WTC11 (cell line): ENCODE measurements around the gene TMEM150B. TPM values are rescaled to one million over a fixed set of nuclear protein-coding genes. Genes with fewer than 3 reads are reported as not detected.

Experiments used
- ATAC-seq: fragments of 200-7000 bp; cut with Tn5 transposase; 2 replicates; pipeline ENCODE4 v1.10.0; 2021; ENCODE audit warnings: mild to moderate bottlenecking, moderate library complexity
- CTCF ChIA-PET: fragments of 300-600 bp; sonication (Branson Sonifier 250); formaldehyde crosslinking; loops from one replicate; lab custom pipeline; 2021; ENCODE audit warnings: antibody characterized with exemption; lab: Charles Lee
- POLR2A ChIA-PET: fragments of 350-600 bp; sonication (Branson Sonifier 250); formaldehyde crosslinking; loops from one replicate; lab custom pipeline; 2021; ENCODE audit warnings: antibody characterized with exemption; lab: Charles Lee
- DNase-seq: peaks from one replicate; pipeline ENCODE4 v3.0.0; 2021; ENCODE audit warnings: low spot score
- H3K27ac Mint-ChIP-seq: 2 replicates; pipeline ENCODE4 v1.8.0; 2021; ENCODE audit warnings: mixed read lengths
- H3K27me3 Mint-ChIP-seq: 2 replicates; pipeline ENCODE4 v1.8.0; 2021; ENCODE audit warnings: low read depth, mild to moderate bottlenecking, moderate library complexity, mixed read lengths
- H3K36me3 Mint-ChIP-seq: 2 replicates; pipeline ENCODE4 v1.8.0; 2021; ENCODE audit warnings: mixed read lengths
- H3K4me1 Mint-ChIP-seq: 2 replicates; pipeline ENCODE4 v1.8.0; 2022; ENCODE audit warnings: mixed read lengths
- H3K4me3 Mint-ChIP-seq: 2 replicates; pipeline ENCODE4 v1.8.0; 2021; ENCODE audit warnings: mild to moderate bottlenecking, moderate library complexity, mixed read lengths
- H3K9me3 Mint-ChIP-seq: 2 replicates; pipeline ENCODE4 v1.8.0; 2021; ENCODE audit warnings: mixed read lengths
- AR ChIP-seq: fragments of 250-450 bp; sonication (Bioruptor Pico); IDR thresholded peaks from 2 replicates; pipeline ENCODE4 v1.9.0; 2021; ENCODE audit warnings: mild to moderate bottlenecking
- CREM ChIP-seq: sonication (generic); formaldehyde crosslinking; IDR thresholded peaks from 2 replicates; pipeline ENCODE4 v1.8.1; 2022; ENCODE audit warnings: mild to moderate bottlenecking, missing genetic modification reagents, moderate library complexity
- EMX1 ChIP-seq: fragments of 250-450 bp; sonication (Bioruptor Pico); IDR thresholded peaks from 2 replicates; pipeline ENCODE4 v1.8.0; 2021; ENCODE audit warnings: mild to moderate bottlenecking
- ETV6 ChIP-seq: sonication (generic); formaldehyde crosslinking; IDR thresholded peaks from 2 replicates; pipeline ENCODE4 v1.8.1; 2022; ENCODE audit warnings: mild to moderate bottlenecking, missing genetic modification reagents
- GABPB1 ChIP-seq: sonication (generic); formaldehyde crosslinking; IDR thresholded peaks from 2 replicates; pipeline ENCODE4 v1.8.1; 2023; ENCODE audit warnings: mild to moderate bottlenecking, missing genetic modification reagents
- GRHL2 ChIP-seq: fragments of 250-450 bp; sonication (Bioruptor Pico); IDR thresholded peaks from 2 replicates; pipeline ENCODE4 v1.8.0; 2022; ENCODE audit warnings: mild to moderate bottlenecking, moderate library complexity; ENCODE audit not compliant: insufficient replicate concordance, severe bottlenecking
- MYBL2 ChIP-seq: sonication (generic); formaldehyde crosslinking; IDR thresholded peaks from 2 replicates; pipeline ENCODE4 v1.8.1; 2023; ENCODE audit warnings: mild to moderate bottlenecking, moderate library complexity, missing genetic modification reagents
- NFYB ChIP-seq: sonication (generic); formaldehyde crosslinking; conservative IDR thresholded peaks from 2 replicates; pipeline ENCODE4 v1.8.0; 2022; ENCODE audit warnings: low read depth, missing genetic modification reagents
- OVOL2 ChIP-seq: fragments of 250-450 bp; sonication (Bioruptor Pico); IDR thresholded peaks from 2 replicates; pipeline ENCODE4 v1.9.0; 2021; ENCODE audit warnings: mild to moderate bottlenecking, borderline replicate concordance
- PREB ChIP-seq: sonication (generic); formaldehyde crosslinking; IDR thresholded peaks from 2 replicates; pipeline ENCODE4 v1.8.1; 2022; ENCODE audit warnings: mild to moderate bottlenecking, missing genetic modification reagents, moderate library complexity, borderline replicate concordance
- RORB ChIP-seq: fragments of 250-450 bp; sonication (Bioruptor Pico); IDR thresholded peaks from 2 replicates; pipeline ENCODE4 v1.9.0; 2021; ENCODE audit warnings: mild to moderate bottlenecking
- SOX15 ChIP-seq: fragments of 250-450 bp; sonication (Bioruptor Pico); IDR thresholded peaks from 2 replicates; pipeline ENCODE4 v1.9.0; 2021; ENCODE audit warnings: mild to moderate bottlenecking
- SP1 ChIP-seq: sonication (generic); formaldehyde crosslinking; conservative IDR thresholded peaks from 2 replicates; pipeline ENCODE4 v1.8.1; 2022; ENCODE audit warnings: missing genetic modification reagents
- TCF7 ChIP-seq: sonication (generic); formaldehyde crosslinking; IDR thresholded peaks from 2 replicates; pipeline ENCODE4 v1.8.0; 2022; ENCODE audit warnings: mild to moderate bottlenecking, low read depth, missing genetic modification reagents, moderate library complexity
- TP53 ChIP-seq: sonication (generic); formaldehyde crosslinking; IDR thresholded peaks from 2 replicates; pipeline ENCODE4 v1.8.1; 2023; ENCODE audit warnings: mild to moderate bottlenecking, missing genetic modification reagents
- USF1 ChIP-seq: sonication (generic); formaldehyde crosslinking; IDR thresholded peaks from 2 replicates; pipeline ENCODE4 v1.8.0; 2022; ENCODE audit warnings: mild to moderate bottlenecking, missing genetic modification reagents
- ZNF232 ChIP-seq: sonication (generic); formaldehyde crosslinking; IDR thresholded peaks from 2 replicates; pipeline ENCODE4 v1.8.0; 2022; ENCODE audit warnings: mild to moderate bottlenecking, missing genetic modification reagents
- ZSCAN18 ChIP-seq: fragments of 250-450 bp; sonication (Bioruptor Pico); IDR thresholded peaks from 2 replicates; pipeline ENCODE4 v2.1.2; 2022; ENCODE audit warnings: mild to moderate bottlenecking, moderate library complexity
- total RNA-seq: library from RNA; stranded (reverse); gene quantifications from 3 replicates; pipeline ENCODE4 v1.2.3, GENCODE V29; 2021
- TF ChIP-seq, protein P1 (sequence below): sonication (generic); formaldehyde crosslinking; IDR thresholded peaks from 2 replicates; pipeline ENCODE4 v1.8.1; 2023; ENCODE audit warnings: mild to moderate bottlenecking, missing genetic modification reagents
- TF ChIP-seq, protein P2 (sequence below): sonication (generic); formaldehyde crosslinking; IDR thresholded peaks from 2 replicates; pipeline ENCODE4 v1.8.0; 2022; ENCODE audit warnings: missing genetic modification reagents
- TF ChIP-seq, protein P3 (sequence below): sonication (generic); formaldehyde crosslinking; IDR thresholded peaks from 2 replicates; pipeline ENCODE4 v1.8.0; 2023; ENCODE audit warnings: missing genetic modification reagents
- TF ChIP-seq, protein P4 (sequence below): sonication (generic); formaldehyde crosslinking; IDR thresholded peaks from 2 replicates; pipeline ENCODE4 v1.8.1; 2022; ENCODE audit warnings: mild to moderate bottlenecking, moderate library complexity, missing genetic modification reagents
- TF ChIP-seq, protein P5 (sequence below): sonication (generic); formaldehyde crosslinking; IDR thresholded peaks from 2 replicates; pipeline ENCODE4 v1.8.1; 2022; ENCODE audit warnings: missing genetic modification reagents, borderline replicate concordance

Gene TMEM150B
- total RNA-seq, 1 experiment from 2014 or later: 0.44 TPM

DNA sequence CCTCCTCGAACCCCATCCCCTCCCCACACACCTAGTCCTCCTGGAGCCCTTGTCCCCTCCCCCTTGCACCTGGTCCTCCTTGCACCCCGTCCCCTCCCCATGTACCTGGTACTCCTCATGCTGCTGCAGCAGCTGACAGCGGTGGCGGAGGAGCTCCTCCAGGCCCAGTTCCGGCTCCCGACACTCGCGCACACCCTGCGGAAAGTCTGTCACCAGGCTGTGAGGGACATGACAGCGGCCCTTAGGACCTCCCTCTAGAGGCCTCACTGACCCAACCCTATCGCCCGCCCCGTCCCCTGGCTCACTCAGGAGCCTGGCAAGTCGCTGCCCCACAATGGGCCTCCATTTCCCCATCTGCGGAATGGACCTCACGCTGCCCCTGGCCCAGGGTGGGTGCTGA lies 60.0 kb downstream of the TMEM150B start (continued):
- TF ChIP-seq, protein P1, sequence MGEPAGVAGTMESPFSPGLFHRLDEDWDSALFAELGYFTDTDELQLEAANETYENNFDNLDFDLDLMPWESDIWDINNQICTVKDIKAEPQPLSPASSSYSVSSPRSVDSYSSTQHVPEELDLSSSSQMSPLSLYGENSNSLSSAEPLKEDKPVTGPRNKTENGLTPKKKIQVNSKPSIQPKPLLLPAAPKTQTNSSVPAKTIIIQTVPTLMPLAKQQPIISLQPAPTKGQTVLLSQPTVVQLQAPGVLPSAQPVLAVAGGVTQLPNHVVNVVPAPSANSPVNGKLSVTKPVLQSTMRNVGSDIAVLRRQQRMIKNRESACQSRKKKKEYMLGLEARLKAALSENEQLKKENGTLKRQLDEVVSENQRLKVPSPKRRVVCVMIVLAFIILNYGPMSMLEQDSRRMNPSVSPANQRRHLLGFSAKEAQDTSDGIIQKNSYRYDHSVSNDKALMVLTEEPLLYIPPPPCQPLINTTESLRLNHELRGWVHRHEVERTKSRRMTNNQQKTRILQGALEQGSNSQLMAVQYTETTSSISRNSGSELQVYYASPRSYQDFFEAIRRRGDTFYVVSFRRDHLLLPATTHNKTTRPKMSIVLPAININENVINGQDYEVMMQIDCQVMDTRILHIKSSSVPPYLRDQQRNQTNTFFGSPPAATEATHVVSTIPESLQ: no peak
- TF ChIP-seq RORB (CRISPR knock-in tag): no peak
- TF ChIP-seq, protein P2, sequence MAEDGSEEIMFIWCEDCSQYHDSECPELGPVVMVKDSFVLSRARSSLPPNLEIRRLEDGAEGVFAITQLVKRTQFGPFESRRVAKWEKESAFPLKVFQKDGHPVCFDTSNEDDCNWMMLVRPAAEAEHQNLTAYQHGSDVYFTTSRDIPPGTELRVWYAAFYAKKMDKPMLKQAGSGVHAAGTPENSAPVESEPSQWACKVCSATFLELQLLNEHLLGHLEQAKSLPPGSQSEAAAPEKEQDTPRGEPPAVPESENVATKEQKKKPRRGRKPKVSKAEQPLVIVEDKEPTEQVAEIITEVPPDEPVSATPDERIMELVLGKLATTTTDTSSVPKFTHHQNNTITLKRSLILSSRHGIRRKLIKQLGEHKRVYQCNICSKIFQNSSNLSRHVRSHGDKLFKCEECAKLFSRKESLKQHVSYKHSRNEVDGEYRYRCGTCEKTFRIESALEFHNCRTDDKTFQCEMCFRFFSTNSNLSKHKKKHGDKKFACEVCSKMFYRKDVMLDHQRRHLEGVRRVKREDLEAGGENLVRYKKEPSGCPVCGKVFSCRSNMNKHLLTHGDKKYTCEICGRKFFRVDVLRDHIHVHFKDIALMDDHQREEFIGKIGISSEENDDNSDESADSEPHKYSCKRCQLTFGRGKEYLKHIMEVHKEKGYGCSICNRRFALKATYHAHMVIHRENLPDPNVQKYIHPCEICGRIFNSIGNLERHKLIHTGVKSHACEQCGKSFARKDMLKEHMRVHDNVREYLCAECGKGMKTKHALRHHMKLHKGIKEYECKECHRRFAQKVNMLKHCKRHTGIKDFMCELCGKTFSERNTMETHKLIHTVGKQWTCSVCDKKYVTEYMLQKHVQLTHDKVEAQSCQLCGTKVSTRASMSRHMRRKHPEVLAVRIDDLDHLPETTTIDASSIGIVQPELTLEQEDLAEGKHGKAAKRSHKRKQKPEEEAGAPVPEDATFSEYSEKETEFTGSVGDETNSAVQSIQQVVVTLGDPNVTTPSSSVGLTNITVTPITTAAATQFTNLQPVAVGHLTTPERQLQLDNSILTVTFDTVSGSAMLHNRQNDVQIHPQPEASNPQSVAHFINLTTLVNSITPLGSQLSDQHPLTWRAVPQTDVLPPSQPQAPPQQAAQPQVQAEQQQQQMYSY (CRISPR knock-in tag): no peak
- no peak for TF ChIP-seq PREB (CRISPR knock-in tag)
- TF ChIP-seq, protein P3, sequence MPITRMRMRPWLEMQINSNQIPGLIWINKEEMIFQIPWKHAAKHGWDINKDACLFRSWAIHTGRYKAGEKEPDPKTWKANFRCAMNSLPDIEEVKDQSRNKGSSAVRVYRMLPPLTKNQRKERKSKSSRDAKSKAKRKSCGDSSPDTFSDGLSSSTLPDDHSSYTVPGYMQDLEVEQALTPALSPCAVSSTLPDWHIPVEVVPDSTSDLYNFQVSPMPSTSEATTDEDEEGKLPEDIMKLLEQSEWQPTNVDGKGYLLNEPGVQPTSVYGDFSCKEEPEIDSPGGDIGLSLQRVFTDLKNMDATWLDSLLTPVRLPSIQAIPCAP (CRISPR knock-in tag): no peak
- TF ChIP-seq MYBL2 (CRISPR knock-in tag): no peak
- TF ChIP-seq USF1: no peak
- no peak for TF ChIP-seq CREM (CRISPR knock-in tag)
- TF ChIP-seq ZSCAN18: no peak

- H3K27me3 Mint-ChIP-seq: no peaks in the 10 kb centered on the region
- H3K27ac Mint-ChIP-seq: no peak overlapping the region
- DNase-seq (no peak), ATAC-seq (no peak)
- H3K9me3 Mint-ChIP-seq: peaks cover 16% of the 10 kb centered on the region
- ChIA-PET POLR2A (no interaction called here), CTCF (no interaction called here)
- peaks cover 13% of the 10 kb centered on the region for H3K36me3 Mint-ChIP-seq
- H3K4me1 Mint-ChIP-seq: peaks cover 9% of the 10 kb centered on the region
- H3K4me3 Mint-ChIP-seq: no peak overlapping the region
- TF ChIP-seq TCF7 (no peak), SOX15 (CRISPR knock-in tag) (no peak), NFYB (CRISPR knock-in tag) (no peak), ETV6 (no peak), TP53 (CRISPR knock-in tag) (no peak), GABPB1 (CRISPR knock-in tag) (no peak), GRHL2 (no peak), EMX1 (CRISPR knock-in tag) (no peak), AR (no peak), OVOL2 (CRISPR knock-in tag) (no peak), SP1 (CRISPR knock-in tag) (no peak), ZNF232 (no peak)
- TF ChIP-seq, protein P4, sequence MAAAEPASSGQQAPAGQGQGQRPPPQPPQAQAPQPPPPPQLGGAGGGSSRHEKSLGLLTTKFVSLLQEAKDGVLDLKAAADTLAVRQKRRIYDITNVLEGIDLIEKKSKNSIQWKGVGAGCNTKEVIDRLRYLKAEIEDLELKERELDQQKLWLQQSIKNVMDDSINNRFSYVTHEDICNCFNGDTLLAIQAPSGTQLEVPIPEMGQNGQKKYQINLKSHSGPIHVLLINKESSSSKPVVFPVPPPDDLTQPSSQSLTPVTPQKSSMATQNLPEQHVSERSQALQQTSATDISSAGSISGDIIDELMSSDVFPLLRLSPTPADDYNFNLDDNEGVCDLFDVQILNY: no peak
- TF ChIP-seq, protein P5, sequence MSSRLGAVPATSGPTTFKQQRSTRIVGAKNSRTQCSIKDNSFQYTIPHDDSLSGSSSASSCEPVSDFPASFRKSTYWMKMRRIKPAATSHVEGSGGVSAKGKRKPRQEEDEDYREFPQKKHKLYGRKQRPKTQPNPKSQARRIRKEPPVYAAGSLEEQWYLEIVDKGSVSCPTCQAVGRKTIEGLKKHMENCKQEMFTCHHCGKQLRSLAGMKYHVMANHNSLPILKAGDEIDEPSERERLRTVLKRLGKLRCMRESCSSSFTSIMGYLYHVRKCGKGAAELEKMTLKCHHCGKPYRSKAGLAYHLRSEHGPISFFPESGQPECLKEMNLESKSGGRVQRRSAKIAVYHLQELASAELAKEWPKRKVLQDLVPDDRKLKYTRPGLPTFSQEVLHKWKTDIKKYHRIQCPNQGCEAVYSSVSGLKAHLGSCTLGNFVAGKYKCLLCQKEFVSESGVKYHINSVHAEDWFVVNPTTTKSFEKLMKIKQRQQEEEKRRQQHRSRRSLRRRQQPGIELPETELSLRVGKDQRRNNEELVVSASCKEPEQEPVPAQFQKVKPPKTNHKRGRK: no peak
Measured at GRCh38 chr19:55264531-55264930, 60.6 kb downstream of the TMEM150B start.
